Left ventricle myocardium superior (tissue), 1 donor: Measurements from ENCODE around the gene BLACAT1. TPM values are rescaled to one million over a fixed set of nuclear protein-coding genes. Genes with fewer than 3 reads are reported as not detected.

Experiments
- ATAC-seq: fragments of 200-7000 bp; cut with Tn5 transposase; one replicate; pipeline ENCODE4 v1.9.1; 2020; ENCODE audit warnings: mild to moderate bottlenecking, moderate library complexity
- DNase-seq: peaks from one replicate; pipeline ENCODE4 v3.0.0-alpha.2; 2020
- intact Hi-C: fragments of 100-400 bp; cut with micrococcal nuclease; formaldehyde crosslinking; loops from one replicate; pipeline ENCODE4 v1.11.0; 2022
- long read RNA-seq: library from polyadenylated mRNA; unstranded; transcript quantifications from one replicate; pipeline ENCODE4 v2.0.0, GENCODE V29; 2021
- total RNA-seq: library from RNA; stranded (reverse); fragmentation: NEBNext Ultra II Directional; extraction: Animal tissue kit (Norgen Biotek cat#: 25700); gene quantifications from one replicate; pipeline ENCODE4 v1.2.1, GENCODE V29; 2021
- donor health status: DM: no; HTN: yes; CAD: no; lungs with severe emphysema.

The BLACAT1 gene
- not detected for total RNA-seq
- long read RNA-seq, result 0 reads

- intact Hi-C loops, result no loop called here
- no peak for ATAC-seq
- no peak for DNase-seq
Observed at GRCh38 chr1:205455581-205456382, at the start of gene BLACAT1. BLACAT1 (minus strand) TSS chr1:205456045.

DNA sequence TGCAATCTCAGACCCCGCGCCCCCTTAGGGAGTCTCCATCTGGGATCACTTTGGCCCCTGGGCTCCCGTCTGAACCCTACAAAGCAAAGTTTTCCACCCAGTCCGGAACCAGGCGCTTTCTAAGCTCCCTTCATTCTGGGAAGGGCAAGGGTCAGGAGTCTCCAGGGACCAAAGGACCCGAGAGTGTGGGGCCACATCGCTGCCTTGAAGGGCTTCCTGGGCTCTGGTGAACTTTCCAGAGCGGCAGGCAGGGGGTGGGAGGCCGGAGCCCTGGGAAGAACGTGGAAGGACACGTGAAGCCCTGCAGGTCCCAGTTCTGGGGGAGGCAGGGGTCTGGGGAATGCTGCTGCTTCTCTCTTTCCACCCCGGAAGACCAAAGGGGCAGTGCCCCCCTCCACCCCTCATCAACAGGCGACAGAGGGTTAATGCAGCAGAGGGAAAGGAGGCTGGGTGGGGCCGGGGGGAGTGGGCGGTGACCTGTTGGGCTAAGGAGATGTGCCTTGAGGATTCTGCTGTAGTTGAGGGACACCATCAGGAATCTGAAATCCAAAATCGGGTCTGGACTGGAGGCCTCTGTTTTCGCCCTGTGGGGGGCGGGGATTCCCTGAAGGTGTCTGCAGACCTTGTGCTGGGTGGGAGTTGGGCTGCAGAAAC, 49.4 kb upstream of the BLACAT1 start:
- DNase-seq, result peak; percentile 51

GRCh38 chr1:205504311-205505075, 48.6 kb upstream of the BLACAT1 start, which contains the start of gene CDK18:
CDK18 (plus strand) TSS chr1:205504669; CDS start chr1:205523168, 18,499 bp downstream.
- ATAC-seq (peak; percentile 87), DNase-seq (peak; percentile 90)
- intact Hi-C loops, result no loop called here

More for the DNA sequence above, 49.4 kb upstream of the BLACAT1 start:
- intact Hi-C loops, result no loop called here
- peak; percentile 27 for ATAC-seq

DNA sequence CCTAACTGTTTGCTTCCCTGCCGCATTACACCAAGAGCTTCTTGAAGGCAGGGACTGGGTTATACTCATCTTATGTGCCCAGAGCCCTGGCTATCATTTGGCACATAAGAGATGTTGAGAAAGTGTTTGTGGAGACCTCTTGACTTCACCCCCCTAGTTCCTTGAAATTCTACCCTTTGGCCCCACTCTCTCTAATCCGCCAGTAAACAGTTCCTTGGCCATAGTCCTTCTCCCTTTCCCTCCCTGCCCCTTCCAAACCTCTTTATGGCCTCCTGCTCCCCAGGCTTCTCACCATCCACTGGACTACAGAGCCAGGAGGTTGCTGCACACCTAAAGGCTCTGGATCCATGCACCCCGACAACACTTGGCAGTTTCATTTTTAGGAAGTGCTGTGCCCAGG, 47.1 kb upstream of the BLACAT1 start:
- DNase-seq (no peak), ATAC-seq (no peak)
- intact Hi-C loops, result no loop called here

DNA sequence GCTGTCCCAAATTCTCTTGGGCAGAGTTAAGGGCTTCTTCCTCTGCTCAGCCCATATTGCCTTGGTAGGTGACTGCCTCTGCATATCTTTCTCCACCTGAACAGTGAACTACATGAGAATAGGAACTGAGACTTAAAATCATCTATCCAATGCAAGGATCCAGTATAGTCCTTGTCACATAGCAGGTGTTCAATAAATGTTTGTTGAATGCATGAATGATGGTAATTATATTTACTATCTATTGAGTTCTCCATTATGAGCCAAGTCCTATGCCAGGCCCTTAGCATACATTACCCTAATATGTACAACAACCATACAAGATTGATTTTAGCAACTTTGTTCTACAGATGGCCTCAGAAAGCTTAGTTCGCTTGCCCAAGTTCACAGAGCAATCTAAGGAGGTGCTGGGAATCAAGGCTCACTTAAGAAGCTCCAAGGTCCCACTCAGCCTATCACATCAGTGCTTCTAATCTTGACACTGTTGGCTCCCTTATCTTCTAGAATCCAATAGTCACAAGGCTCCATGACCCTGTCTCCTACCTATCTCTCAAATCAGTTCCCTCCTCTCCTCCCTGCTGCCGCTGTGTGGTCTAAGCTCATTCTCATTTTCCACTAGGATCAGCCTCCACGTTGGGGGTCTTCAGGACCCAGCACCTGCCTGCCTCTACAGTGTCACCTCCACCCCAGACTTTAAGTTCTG, 46.4 kb upstream of the BLACAT1 start:
- intact Hi-C loops, result no loop called here
- ATAC-seq, result no peak
- DNase-seq, result no peak

DNA sequence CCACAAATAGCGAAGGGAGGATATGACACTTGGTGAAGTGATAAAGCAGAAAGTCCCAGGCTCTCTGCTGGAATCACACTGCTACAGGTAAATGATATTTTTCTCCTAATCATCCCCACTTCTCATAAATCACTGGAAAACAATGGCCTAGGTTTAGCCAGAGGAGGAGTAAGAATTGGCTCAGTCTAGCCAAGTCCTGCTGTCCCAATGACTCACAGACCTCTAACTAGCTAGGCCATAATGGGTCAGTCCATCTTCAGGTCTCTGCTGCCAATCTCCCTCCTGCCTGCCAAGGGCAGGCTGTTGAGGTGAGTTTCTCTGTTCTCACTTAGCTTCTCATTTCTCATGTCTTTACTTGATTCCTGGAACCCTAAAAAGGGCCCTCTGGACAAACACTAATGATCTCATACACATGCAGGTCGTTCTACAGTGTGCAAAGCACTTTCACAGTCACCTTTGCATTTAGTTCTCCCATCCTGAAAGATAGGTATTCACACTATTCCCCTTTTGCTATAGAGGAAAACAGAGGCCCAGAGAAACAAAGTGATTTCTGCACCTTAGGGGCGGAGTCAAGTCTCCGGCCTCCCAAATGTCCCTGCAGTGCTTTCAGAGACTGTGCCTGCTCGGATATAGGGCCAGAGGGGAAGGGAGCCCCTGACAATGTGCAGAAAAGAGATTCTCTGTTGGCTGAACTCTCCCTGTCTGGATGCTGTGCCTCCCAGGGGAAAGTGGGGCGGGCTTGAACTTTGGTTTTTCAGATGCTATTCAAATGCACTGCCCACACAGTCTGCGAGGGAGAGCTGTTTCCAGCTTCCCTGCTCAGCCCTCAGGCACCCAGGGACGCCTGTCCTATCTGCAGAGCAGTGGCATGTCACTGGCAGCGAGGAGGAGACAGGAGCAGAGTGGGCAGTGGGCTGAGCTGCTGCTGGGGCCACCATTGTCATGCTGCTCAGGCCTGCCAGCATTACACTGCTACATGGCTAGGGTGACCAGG, 44.7 kb upstream of the BLACAT1 start:
- no peak for DNase-seq
- intact Hi-C loops, result no loop called here
- ATAC-seq, result no peak

DNA sequence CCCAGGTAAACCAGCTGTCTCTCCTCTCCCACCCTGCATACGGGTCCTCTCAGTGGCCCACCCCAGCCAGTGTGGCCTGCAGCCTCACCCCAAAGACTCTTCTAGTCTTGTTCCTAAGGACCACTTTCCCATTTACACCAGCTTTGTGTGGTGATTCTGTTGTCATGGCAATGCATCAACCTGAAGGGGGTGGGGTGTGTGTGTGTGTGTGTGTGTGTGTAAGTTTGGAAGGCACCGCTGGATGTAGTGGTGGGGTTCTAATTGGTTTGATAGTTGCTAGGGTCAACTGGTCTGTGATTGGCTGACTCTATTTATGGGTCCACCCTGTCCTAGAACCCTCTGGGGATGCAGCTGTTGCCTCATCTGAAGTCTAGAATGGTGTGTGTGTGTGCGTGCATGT, 43.9 kb upstream of the BLACAT1 start:
- DNase-seq (no peak), ATAC-seq (no peak)
- intact Hi-C loops, result no loop called here

DNA sequence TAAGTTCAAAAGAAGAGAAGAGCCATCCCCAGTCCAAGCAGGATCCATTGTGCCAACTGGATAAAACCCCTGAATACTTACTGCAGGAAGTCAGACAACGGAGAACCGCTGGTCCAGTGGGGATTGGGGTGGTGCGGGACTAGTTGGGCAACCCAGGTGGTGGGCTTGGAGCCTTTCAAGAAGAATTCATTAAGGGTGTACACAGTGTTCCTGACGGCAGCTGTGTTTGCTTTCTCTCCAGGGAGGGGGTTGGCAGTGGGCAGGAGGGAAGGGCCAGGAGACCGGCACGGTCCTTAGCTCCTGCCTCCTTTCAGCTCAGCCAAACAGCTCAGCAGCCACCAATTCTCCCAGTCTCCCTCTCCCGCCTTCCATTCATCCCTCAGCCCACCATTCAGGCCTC, 41.5 kb upstream of the BLACAT1 start:
- DNase-seq, result no peak
- peak; percentile 5 for ATAC-seq
- intact Hi-C loops, result no loop called here

GRCh38 chr1:205496661-205497060, 40.8 kb upstream of the BLACAT1 start:
- no peak for DNase-seq
- no peak for ATAC-seq
- intact Hi-C loops, result no loop called here

GRCh38 chr1:205495237-205495823, 39.5 kb upstream of the BLACAT1 start:
- intact Hi-C loops, result no loop called here
- DNase-seq (peak; percentile 81), ATAC-seq (peak; percentile 91)

DNA sequence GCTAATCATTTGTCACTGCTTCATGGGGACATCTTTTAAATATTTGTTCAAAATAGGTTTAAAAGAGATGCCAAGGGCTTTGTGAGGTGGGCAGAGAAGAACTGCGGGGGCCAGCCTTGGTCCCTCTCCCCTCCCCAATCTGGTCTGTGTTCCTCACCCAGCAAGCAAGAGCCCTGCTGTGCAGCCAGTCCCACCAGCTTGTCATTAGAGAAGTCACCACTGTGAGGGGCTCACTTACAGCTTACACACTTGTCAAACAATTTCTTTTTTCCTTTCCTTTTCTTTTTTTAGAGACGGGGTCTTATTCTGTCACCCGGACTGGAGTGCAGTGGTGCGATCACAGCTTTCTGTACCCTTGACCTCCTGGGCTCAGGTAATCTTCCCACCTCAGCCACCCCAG, 38.3 kb upstream of the BLACAT1 start:
- intact Hi-C loops, result no loop called here
- no peak for DNase-seq
- peak; percentile 22 for ATAC-seq

DNA sequence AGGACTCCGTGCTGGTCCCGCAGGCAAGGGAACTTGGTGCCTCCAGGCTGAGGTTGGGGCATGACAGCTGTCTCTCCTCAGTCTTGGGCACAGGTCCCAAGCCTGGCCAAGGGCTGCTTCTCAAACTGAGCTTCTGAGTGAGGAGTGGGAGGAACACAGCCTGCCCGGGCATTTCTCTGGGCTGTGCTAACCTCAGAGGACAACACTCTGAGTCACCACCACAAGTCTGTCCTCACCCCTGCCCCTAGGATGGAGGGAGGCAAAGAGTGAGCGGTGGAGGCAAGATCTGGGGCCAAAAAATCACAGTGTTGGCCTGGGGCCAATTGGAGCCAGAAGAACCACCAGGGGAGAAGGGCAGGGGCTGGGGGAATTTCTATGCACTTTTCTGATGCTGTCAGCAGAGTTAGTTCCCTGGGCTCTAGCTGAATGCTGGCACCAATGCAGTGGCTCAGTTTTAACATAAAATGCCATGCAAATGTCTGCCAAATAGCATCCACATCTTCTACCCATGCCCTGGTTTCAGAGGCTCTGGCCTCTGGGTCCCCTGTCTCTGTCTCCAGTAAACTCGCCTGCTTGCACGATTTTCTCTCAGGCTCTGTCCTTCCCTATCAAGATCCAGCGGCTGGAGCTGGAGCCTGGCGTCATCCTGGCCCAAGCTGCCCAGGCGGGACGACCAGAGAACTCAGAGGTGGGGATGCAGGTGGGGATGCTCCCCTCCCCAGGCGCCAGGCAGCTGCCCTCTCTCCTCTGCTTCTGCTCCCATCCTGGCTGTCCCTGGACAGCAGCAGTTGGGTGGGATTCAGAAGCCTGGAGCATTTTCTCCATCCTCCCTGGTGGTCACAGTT, 37.6 kb upstream of the BLACAT1 start:
- peak; percentile 52 for DNase-seq
- intact Hi-C loops, result no loop called here

GRCh38 chr1:205492774-205493173, 36.9 kb upstream of the BLACAT1 start:
- DNase-seq, result no peak
- intact Hi-C loops, result no loop called here
- ATAC-seq, result no peak

More for the DNA sequence above, 37.6 kb upstream of the BLACAT1 start:
- peak; percentile 49 for ATAC-seq

DNA sequence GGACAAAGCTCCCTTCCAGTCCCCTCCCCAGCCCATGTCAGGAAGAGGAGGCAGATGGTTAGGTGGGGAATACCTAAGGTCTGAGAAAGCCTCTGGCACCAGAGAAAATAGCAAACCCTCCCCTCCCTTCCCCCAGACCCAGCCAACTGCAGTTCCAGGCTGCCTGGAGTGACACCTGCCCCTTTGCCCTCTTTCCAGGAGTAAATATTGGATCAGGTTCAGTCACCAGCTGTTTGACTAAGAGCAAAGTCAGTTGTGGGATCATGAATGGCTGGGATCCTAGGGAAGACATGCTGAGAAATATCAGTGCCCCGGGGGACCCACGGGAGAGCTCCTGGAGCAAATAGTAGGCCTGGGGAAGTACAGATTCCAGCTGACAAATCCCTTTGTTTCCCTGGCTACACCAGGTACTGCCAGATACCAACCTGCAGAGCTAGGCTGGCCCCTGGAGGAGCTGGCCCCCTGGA, 36.4 kb upstream of the BLACAT1 start:
- intact Hi-C loops, result no loop called here
- DNase-seq (no peak), ATAC-seq (no peak)

DNA sequence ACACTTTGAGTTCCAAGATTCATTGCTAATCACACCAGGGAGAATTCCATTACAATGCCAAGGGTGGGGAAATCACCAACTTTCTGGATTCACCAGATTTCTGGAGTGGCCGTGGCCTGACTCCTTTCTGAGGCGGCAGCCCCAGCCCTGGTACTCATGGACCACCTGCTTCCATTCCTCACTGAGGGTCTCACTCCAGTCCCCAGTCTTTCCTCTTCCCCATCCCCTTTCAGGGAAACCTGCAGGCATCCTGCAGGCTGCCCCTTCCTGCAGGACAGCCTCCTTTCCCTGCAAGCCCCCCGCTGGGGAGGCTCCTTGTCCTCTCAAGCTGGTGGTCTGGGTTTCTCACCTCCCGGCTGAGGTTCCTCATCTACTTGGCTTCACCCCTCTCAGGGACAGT, 35.9 kb upstream of the BLACAT1 start:
- ATAC-seq, result no peak
- DNase-seq, result no peak
- intact Hi-C loops, result no loop called here

DNA sequence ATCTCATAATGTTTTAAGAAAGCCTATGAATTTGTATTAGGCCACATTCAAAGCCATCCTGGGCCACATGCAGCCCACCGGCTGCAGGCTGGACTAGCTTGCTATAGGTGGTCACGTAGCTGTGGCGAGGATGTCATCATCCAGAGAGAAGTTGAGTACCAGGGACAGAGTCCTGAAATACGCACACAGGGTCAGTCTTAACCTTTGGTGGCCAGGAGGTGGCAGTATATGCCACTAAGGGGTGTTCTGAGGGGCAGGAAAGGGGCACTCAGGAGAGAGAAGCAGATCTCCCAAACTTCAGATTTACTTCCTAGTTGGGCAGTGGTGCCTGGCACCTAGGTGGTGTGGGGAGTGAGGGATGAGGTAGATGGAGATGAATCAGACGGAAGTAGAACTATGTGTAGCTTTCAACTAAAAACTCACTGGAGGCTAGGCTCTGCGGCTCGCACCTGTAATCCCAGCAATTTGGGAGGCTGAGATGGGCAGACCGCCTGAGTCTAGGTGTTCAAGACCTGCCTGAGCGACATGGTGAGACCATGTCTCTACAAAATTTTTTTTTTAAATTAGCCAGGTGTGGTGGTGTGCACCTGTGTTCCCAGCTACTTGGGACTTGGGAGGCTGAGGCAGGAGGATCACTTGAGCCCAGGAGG, 32.4 kb upstream of the BLACAT1 start:
- peak; percentile 80 for ATAC-seq
- peak; percentile 49 for DNase-seq
- intact Hi-C loops, result loop anchor here (2.0 to 5.0 kb wide), 2 partner anchors 37 to 91 kb away; no protein-coding TSS in a partner anchor
